WTC11 (cell line): Measurements from ENCODE around the gene FSD1L. TPM values are rescaled to one million over a fixed set of nuclear protein-coding genes. Genes with fewer than 3 reads are reported as not detected.

ENCODE experiments used
- ATAC-seq: fragments of 200-7000 bp; cut with Tn5 transposase; 2 replicates; pipeline ENCODE4 v1.10.0; 2021; ENCODE audit warnings: mild to moderate bottlenecking, moderate library complexity
- CTCF ChIA-PET: fragments of 300-600 bp; sonication (Branson Sonifier 250); formaldehyde crosslinking; loops from one replicate; lab custom pipeline; 2021; ENCODE audit warnings: antibody characterized with exemption; lab: Charles Lee
- POLR2A ChIA-PET: fragments of 350-600 bp; sonication (Branson Sonifier 250); formaldehyde crosslinking; loops from one replicate; lab custom pipeline; 2021; ENCODE audit warnings: antibody characterized with exemption; lab: Charles Lee
- DNase-seq: peaks from one replicate; pipeline ENCODE4 v3.0.0; 2021; ENCODE audit warnings: low spot score
- H3K27ac Mint-ChIP-seq: 2 replicates; pipeline ENCODE4 v1.8.0; 2021; ENCODE audit warnings: mixed read lengths
- H3K27me3 Mint-ChIP-seq: 2 replicates; pipeline ENCODE4 v1.8.0; 2021; ENCODE audit warnings: low read depth, mild to moderate bottlenecking, moderate library complexity, mixed read lengths
- H3K36me3 Mint-ChIP-seq: 2 replicates; pipeline ENCODE4 v1.8.0; 2021; ENCODE audit warnings: mixed read lengths
- H3K4me1 Mint-ChIP-seq: 2 replicates; pipeline ENCODE4 v1.8.0; 2022; ENCODE audit warnings: mixed read lengths
- H3K4me3 Mint-ChIP-seq: 2 replicates; pipeline ENCODE4 v1.8.0; 2021; ENCODE audit warnings: mild to moderate bottlenecking, moderate library complexity, mixed read lengths
- H3K9me3 Mint-ChIP-seq: 2 replicates; pipeline ENCODE4 v1.8.0; 2021; ENCODE audit warnings: mixed read lengths
- CREB1 ChIP-seq: sonication (generic); formaldehyde crosslinking; IDR thresholded peaks from 2 replicates; pipeline ENCODE4 v1.8.0; 2023; ENCODE audit warnings: mild to moderate bottlenecking, missing genetic modification reagents
- CREM ChIP-seq: sonication (generic); formaldehyde crosslinking; IDR thresholded peaks from 2 replicates; pipeline ENCODE4 v1.8.1; 2022; ENCODE audit warnings: mild to moderate bottlenecking, missing genetic modification reagents, moderate library complexity
- ELF4 ChIP-seq: sonication (generic); formaldehyde crosslinking; IDR thresholded peaks from 2 replicates; pipeline ENCODE4 v1.8.1; 2022; ENCODE audit warnings: low read depth, mild to moderate bottlenecking, moderate library complexity, missing genetic modification reagents
- ESRRA ChIP-seq: sonication (generic); formaldehyde crosslinking; IDR thresholded peaks from 2 replicates; pipeline ENCODE4 v1.8.1; 2022; ENCODE audit warnings: mild to moderate bottlenecking, missing genetic modification reagents, borderline replicate concordance
- ETV6 ChIP-seq: sonication (generic); formaldehyde crosslinking; IDR thresholded peaks from 2 replicates; pipeline ENCODE4 v1.8.1; 2022; ENCODE audit warnings: mild to moderate bottlenecking, missing genetic modification reagents
- GABPB1 ChIP-seq: sonication (generic); formaldehyde crosslinking; IDR thresholded peaks from 2 replicates; pipeline ENCODE4 v1.8.1; 2023; ENCODE audit warnings: mild to moderate bottlenecking, missing genetic modification reagents
- IRF2 ChIP-seq: sonication (generic); formaldehyde crosslinking; IDR thresholded peaks from 2 replicates; pipeline ENCODE4 v1.8.0; 2022; ENCODE audit warnings: low read depth, missing genetic modification reagents, borderline replicate concordance
- KAT7 ChIP-seq: sonication (generic); formaldehyde crosslinking; IDR thresholded peaks from 2 replicates; pipeline ENCODE4 v1.8.1; 2023; ENCODE audit warnings: missing genetic modification reagents, mild to moderate bottlenecking, borderline replicate concordance
- OVOL2 ChIP-seq: fragments of 250-450 bp; sonication (Bioruptor Pico); IDR thresholded peaks from 2 replicates; pipeline ENCODE4 v1.9.0; 2021; ENCODE audit warnings: mild to moderate bottlenecking, borderline replicate concordance
- SMAD3 ChIP-seq: sonication (generic); formaldehyde crosslinking; IDR thresholded peaks from 2 replicates; pipeline ENCODE4 v1.8.0; 2022; ENCODE audit warnings: missing genetic modification reagents, mild to moderate bottlenecking, borderline replicate concordance
- SP1 ChIP-seq: sonication (generic); formaldehyde crosslinking; conservative IDR thresholded peaks from 2 replicates; pipeline ENCODE4 v1.8.1; 2022; ENCODE audit warnings: missing genetic modification reagents
- TEAD1 ChIP-seq: sonication (generic); formaldehyde crosslinking; IDR thresholded peaks from 2 replicates; pipeline ENCODE4 v1.8.0; 2022; ENCODE audit warnings: mild to moderate bottlenecking, missing genetic modification reagents
- total RNA-seq: library from RNA; stranded (reverse); gene quantifications from 3 replicates; pipeline ENCODE4 v1.2.3, GENCODE V29; 2021
- TF ChIP-seq, protein P1 (sequence below): sonication (generic); formaldehyde crosslinking; IDR thresholded peaks from 2 replicates; pipeline ENCODE4 v1.8.1; 2023; ENCODE audit warnings: mild to moderate bottlenecking, missing genetic modification reagents, moderate library complexity
- TF ChIP-seq, protein P2 (sequence below): sonication (generic); formaldehyde crosslinking; conservative IDR thresholded peaks from 2 replicates; pipeline ENCODE4 v1.8.1; 2022; ENCODE audit warnings: mild to moderate bottlenecking, missing genetic modification reagents
- TF ChIP-seq, protein P3 (sequence below): sonication (generic); formaldehyde crosslinking; IDR thresholded peaks from 2 replicates; pipeline ENCODE4 v1.8.0; 2022; ENCODE audit warnings: mild to moderate bottlenecking, missing genetic modification reagents
- TF ChIP-seq, protein P4 (sequence below): sonication (generic); formaldehyde crosslinking; IDR thresholded peaks from 2 replicates; pipeline ENCODE4 v1.8.0; 2022; ENCODE audit warnings: mild to moderate bottlenecking, missing genetic modification reagents
- TF ChIP-seq, protein P5 (sequence below): sonication (generic); formaldehyde crosslinking; IDR thresholded peaks from 2 replicates; pipeline ENCODE4 v1.8.1; 2023; ENCODE audit warnings: mild to moderate bottlenecking, missing genetic modification reagents
- TF ChIP-seq, protein P6 (sequence below): sonication (generic); formaldehyde crosslinking; IDR thresholded peaks from 2 replicates; pipeline ENCODE4 v1.8.1; 2022; ENCODE audit warnings: mild to moderate bottlenecking, missing genetic modification reagents, moderate library complexity, borderline replicate concordance
- TF ChIP-seq, protein P7 (sequence below): sonication (generic); formaldehyde crosslinking; IDR thresholded peaks from 2 replicates; pipeline ENCODE4 v1.8.1; 2023; ENCODE audit warnings: mild to moderate bottlenecking, moderate library complexity, missing genetic modification reagents
- TF ChIP-seq, protein P8 (sequence below): sonication (generic); formaldehyde crosslinking; IDR thresholded peaks from 2 replicates; pipeline ENCODE4 v1.8.0; 2022; ENCODE audit warnings: mild to moderate bottlenecking, missing genetic modification reagents
- TF ChIP-seq, protein P9 (sequence below): sonication (generic); formaldehyde crosslinking; IDR thresholded peaks from 2 replicates; pipeline ENCODE4 v1.8.1; 2022; ENCODE audit warnings: mild to moderate bottlenecking, moderate library complexity, missing genetic modification reagents

Gene FSD1L
- total RNA-seq, 1 experiment from 2014 or later, result 5.3 TPM

DNA sequence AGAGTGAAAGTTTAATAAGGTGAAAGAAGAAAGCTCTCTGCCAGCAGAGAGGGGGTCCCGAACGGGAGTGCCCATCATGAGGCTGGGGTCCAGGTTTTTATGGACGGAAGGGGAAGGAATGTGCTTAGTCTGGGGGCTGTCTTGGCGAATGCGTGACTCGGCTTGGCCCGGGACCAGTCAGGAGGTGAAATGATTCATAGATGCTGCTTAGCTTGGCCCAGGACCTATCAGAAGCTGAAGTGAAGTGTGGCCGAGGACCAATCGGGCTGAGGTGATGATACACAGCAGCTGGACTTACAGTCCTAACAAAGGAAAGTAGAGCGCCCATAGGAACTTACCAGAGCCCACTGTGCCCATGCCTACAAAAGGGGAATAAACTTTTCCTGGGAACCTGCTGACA lies 106.2 kb downstream of the FSD1L start:
- ATAC-seq (peak; percentile 15), DNase-seq (no peak)
- H3K36me3 Mint-ChIP-seq, result no peaks in the 10 kb centered on the region
- no peak overlapping the region for H3K27ac Mint-ChIP-seq
- no peaks in the 10 kb centered on the region; the same call in 1 of the 2 replicates for H3K9me3 Mint-ChIP-seq
- H3K4me3 Mint-ChIP-seq, result no peak overlapping the region
- TF ChIP-seq, protein P1, sequence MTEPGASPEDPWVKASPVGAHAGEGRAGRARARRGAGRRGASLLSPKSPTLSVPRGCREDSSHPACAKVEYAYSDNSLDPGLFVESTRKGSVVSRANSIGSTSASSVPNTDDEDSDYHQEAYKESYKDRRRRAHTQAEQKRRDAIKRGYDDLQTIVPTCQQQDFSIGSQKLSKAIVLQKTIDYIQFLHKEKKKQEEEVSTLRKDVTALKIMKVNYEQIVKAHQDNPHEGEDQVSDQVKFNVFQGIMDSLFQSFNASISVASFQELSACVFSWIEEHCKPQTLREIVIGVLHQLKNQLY (CRISPR knock-in tag), result no peak
- no peak for TF ChIP-seq SMAD3 (CRISPR knock-in tag)
- TF ChIP-seq, protein P2, sequence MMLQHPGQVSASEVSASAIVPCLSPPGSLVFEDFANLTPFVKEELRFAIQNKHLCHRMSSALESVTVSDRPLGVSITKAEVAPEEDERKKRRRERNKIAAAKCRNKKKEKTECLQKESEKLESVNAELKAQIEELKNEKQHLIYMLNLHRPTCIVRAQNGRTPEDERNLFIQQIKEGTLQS (CRISPR knock-in tag), result no peak
- no peak for TF ChIP-seq ELF4 (CRISPR knock-in tag)
- ChIA-PET CTCF (no interaction called here), POLR2A (interaction anchor here (0.6 kb wide), 1 partner anchor 10 kb away, joined by 3 read pairs; no protein-coding TSS in a partner anchor)
- H3K27me3 Mint-ChIP-seq, result peaks cover 15% of the 10 kb centered on the region
- peaks cover 8% of the 10 kb centered on the region for H3K4me1 Mint-ChIP-seq

DNA sequence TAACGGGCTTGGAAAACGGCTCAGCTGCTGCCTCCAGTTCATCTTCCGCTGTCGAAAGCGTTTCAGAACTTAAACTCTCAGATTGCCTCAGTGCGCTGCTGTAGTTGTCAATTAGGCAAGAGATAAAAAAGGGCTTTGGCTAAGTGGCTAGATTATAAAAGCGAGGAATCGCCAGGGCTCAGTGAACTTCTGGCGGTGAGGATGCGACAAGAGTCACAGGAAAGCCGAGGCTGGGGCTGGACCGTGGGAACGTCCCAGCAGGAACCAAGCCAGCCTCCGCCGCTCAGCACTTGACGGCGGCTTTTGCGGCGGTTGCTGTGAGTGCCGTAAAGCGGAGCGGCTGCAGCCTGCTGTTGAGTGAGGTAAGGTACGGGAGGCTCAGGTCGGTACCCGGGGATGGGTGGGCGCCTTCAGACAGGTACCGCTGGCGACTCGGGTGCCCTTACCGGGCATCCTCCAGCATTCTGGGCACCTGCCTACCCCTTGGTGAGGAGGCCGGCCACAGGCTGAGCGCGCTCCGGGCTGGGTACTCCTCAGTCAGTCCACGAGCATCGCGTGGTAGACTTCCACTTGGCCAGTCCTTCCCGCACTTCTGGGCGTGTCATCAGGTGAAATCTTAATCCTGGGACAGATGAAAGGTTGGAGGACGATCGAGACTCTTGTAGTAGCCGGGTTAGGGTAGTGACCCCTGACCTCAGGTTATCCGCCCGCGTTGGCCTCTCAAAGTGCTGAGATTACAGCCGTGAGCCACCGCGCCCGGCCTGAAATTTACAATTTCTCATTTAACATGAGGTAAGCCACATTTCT lies 110.2 kb downstream of the FSD1L start, which contains the start of gene FKTN:
Gene FKTN, plus strand, starts transcription at position 328 of the 807 bp plus-strand sequence. CDS start 16,902 bp downstream, outside the sequence.
- CTCF ChIA-PET, result no interaction called here
- no peak within 1 kb of the TSS for H3K27ac Mint-ChIP-seq
- POLR2A ChIA-PET, result no interaction called here
- TF ChIP-seq ETV6 (peak; percentile 68; the same call in 1 of the 2 replicates), ESRRA (0 out of 2 replicates have a peak, but pooled peaks have one; percentile 46), TEAD1 (peak; percentile 66), CREB1 (0 out of 2 replicates have a peak, but pooled peaks have one; percentile 65), GABPB1 (peak; percentile 79), SP1 (CRISPR knock-in tag) (peak; percentile 67; the same call in 1 of the 2 replicates), OVOL2 (CRISPR knock-in tag) (no peak), IRF2 (CRISPR knock-in tag) (no peak), CREM (CRISPR knock-in tag) (peak; percentile 70), KAT7 (CRISPR knock-in tag) (0 out of 2 replicates have a peak, but pooled peaks have one; percentile 81)
- TF ChIP-seq, protein P2 (CRISPR knock-in tag), result no peak
- TF ChIP-seq, protein P3, sequence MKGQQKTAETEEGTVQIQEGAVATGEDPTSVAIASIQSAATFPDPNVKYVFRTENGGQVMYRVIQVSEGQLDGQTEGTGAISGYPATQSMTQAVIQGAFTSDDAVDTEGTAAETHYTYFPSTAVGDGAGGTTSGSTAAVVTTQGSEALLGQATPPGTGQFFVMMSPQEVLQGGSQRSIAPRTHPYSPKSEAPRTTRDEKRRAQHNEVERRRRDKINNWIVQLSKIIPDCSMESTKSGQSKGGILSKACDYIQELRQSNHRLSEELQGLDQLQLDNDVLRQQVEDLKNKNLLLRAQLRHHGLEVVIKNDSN, result peak; percentile 53; the same call in 1 of the 2 replicates
- TF ChIP-seq, protein P4, sequence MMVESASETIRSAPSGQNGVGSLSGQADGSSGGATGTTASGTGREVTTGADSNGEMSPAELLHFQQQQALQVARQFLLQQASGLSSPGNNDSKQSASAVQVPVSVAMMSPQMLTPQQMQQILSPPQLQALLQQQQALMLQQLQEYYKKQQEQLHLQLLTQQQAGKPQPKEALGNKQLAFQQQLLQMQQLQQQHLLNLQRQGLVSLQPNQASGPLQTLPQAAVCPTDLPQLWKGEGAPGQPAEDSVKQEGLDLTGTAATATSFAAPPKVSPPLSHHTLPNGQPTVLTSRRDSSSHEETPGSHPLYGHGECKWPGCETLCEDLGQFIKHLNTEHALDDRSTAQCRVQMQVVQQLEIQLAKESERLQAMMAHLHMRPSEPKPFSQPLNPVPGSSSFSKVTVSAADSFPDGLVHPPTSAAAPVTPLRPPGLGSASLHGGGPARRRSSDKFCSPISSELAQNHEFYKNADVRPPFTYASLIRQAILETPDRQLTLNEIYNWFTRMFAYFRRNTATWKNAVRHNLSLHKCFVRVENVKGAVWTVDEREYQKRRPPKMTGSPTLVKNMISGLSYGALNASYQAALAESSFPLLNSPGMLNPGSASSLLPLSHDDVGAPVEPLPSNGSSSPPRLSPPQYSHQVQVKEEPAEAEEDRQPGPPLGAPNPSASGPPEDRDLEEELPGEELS (CRISPR knock-in tag), result peak; percentile 90
- TF ChIP-seq, protein P5, sequence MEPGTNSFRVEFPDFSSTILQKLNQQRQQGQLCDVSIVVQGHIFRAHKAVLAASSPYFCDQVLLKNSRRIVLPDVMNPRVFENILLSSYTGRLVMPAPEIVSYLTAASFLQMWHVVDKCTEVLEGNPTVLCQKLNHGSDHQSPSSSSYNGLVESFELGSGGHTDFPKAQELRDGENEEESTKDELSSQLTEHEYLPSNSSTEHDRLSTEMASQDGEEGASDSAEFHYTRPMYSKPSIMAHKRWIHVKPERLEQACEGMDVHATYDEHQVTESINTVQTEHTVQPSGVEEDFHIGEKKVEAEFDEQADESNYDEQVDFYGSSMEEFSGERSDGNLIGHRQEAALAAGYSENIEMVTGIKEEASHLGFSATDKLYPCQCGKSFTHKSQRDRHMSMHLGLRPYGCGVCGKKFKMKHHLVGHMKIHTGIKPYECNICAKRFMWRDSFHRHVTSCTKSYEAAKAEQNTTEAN, result 0 out of 2 replicates have a peak, but pooled peaks have one; percentile 60
- TF ChIP-seq, protein P6, sequence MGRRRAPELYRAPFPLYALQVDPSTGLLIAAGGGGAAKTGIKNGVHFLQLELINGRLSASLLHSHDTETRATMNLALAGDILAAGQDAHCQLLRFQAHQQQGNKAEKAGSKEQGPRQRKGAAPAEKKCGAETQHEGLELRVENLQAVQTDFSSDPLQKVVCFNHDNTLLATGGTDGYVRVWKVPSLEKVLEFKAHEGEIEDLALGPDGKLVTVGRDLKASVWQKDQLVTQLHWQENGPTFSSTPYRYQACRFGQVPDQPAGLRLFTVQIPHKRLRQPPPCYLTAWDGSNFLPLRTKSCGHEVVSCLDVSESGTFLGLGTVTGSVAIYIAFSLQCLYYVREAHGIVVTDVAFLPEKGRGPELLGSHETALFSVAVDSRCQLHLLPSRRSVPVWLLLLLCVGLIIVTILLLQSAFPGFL (CRISPR knock-in tag), result 0 out of 2 replicates have a peak, but pooled peaks have one; percentile 67
- TF ChIP-seq, protein P7, sequence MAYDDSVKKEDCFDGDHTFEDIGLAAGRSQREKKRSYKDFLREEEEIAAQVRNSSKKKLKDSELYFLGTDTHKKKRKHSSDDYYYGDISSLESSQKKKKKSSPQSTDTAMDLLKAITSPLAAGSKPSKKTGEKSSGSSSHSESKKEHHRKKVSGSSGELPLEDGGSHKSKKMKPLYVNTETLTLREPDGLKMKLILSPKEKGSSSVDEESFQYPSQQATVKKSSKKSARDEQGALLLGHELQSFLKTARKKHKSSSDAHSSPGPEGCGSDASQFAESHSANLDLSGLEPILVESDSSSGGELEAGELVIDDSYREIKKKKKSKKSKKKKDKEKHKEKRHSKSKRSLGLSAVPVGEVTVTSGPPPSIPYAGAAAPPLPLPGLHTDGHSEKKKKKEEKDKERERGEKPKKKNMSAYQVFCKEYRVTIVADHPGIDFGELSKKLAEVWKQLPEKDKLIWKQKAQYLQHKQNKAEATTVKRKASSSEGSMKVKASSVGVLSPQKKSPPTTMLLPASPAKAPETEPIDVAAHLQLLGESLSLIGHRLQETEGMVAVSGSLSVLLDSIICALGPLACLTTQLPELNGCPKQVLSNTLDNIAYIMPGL, result peak; percentile 63; the same call in 1 of the 2 replicates
- TF ChIP-seq, protein P8, sequence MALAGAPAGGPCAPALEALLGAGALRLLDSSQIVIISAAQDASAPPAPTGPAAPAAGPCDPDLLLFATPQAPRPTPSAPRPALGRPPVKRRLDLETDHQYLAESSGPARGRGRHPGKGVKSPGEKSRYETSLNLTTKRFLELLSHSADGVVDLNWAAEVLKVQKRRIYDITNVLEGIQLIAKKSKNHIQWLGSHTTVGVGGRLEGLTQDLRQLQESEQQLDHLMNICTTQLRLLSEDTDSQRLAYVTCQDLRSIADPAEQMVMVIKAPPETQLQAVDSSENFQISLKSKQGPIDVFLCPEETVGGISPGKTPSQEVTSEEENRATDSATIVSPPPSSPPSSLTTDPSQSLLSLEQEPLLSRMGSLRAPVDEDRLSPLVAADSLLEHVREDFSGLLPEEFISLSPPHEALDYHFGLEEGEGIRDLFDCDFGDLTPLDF (CRISPR knock-in tag), result peak; percentile 75; the same call in 1 of the 2 replicates
- TF ChIP-seq, protein P9, sequence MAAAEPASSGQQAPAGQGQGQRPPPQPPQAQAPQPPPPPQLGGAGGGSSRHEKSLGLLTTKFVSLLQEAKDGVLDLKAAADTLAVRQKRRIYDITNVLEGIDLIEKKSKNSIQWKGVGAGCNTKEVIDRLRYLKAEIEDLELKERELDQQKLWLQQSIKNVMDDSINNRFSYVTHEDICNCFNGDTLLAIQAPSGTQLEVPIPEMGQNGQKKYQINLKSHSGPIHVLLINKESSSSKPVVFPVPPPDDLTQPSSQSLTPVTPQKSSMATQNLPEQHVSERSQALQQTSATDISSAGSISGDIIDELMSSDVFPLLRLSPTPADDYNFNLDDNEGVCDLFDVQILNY, result peak; percentile 40; the same call in 1 of the 2 replicates

More for the DNA sequence above, 110.2 kb downstream of the FSD1L start, which contains the start of gene FKTN:
- Mint-ChIP-seq H3K36me3 (peaks cover 30% of the 10 kb centered on the region), H3K27me3 (peaks cover 28% of the 10 kb centered on the region), H3K4me1 (peaks cover 9% of the 10 kb centered on the region), H3K4me3 (peak within 1 kb of the TSS; percentile 90), H3K9me3 (peaks cover 31% of the 10 kb centered on the region)
- ATAC-seq, result peak; percentile 96
- peak; percentile 91 for DNase-seq
